Naive thymus-derived CD4-positive, alpha-beta T cell (primary cell): ENCODE measurements around the gene CCDC57. TPM values are rescaled to one million over a fixed set of nuclear protein-coding genes. Genes with fewer than 3 reads are reported as not detected.

Experiments
- ATAC-seq: fragments of 150-1000 bp; cut with Tn5 transposase; 2 replicates; pipeline ENCODE4 v1.10.0; 2021; ENCODE audit warnings: mild to moderate bottlenecking, moderate library complexity
- CTCF ChIA-PET: fragments of 350-600 bp; sonication (Branson Sonifier 250); formaldehyde crosslinking; loops from one replicate; lab custom pipeline; 2021; ENCODE audit warnings: antibody characterized with exemption; lab: Charles Lee
- POLR2A ChIA-PET: fragments of 350-600 bp; sonication (Branson Sonifier 250); formaldehyde crosslinking; loops from one replicate; lab custom pipeline; 2021; ENCODE audit warnings: antibody characterized with exemption, inconsistent platforms; lab: Charles Lee
- DNase-seq, 9 donors: peaks; one replicate each; pipeline versions ENCODE4 v3.0.0 to v3.0.0-alpha.2; 2020 to 2022; ENCODE audit warnings: mixed read lengths in 1 of 9
- H3K27ac ChIP-seq: one replicate; pipeline ENCODE4 v1.7.0; 2013; ENCODE audit warnings: mild to moderate bottlenecking, low read depth, low read length, moderate library complexity
- H3K27me3 ChIP-seq, 2 donors: one replicate each; pipeline ENCODE4 v1.7.0; 2013; ENCODE audit warnings: low read length in 2 of 2, mild to moderate bottlenecking in 2 of 2, moderate library complexity in 2 of 2; ENCODE audit not compliant: control insufficient read depth in 2 of 2, insufficient read depth in 2 of 2
- H3K36me3 ChIP-seq, 3 experiments: 1 replicate in 2 of 3; 2 replicates in 1 of 3; pipeline ENCODE4 v1.7.0; 2013; ENCODE audit warnings: low read length in 3 of 3, mild to moderate bottlenecking in 3 of 3, moderate library complexity in 1 of 3; ENCODE audit not compliant: insufficient read depth in 3 of 3, control insufficient read depth in 2 of 3
- H3K4me1 ChIP-seq, 2 donors: one replicate each; pipeline ENCODE4 v1.7.0; 2013; ENCODE audit warnings: low read length in 2 of 2, mild to moderate bottlenecking in 2 of 2, moderate library complexity in 1 of 2; ENCODE audit not compliant: control insufficient read depth in 2 of 2, insufficient read depth in 2 of 2
- H3K4me3 ChIP-seq: 2 replicates; pipeline ENCODE4 v1.7.0; 2013; ENCODE audit warnings: mild to moderate bottlenecking, low read length
- H3K9me3 ChIP-seq, 3 experiments: 1 replicate in 2 of 3; 2 replicates in 1 of 3; pipeline ENCODE4 v1.7.0; 2013; ENCODE audit warnings: low read length in 3 of 3; ENCODE audit not compliant: control insufficient read depth in 2 of 3
- H3K27ac Mint-ChIP-seq, 9 donors: one replicate each; pipeline ENCODE4 v1.8.0; 2020 to 2022; ENCODE audit warnings: mixed read lengths in 9 of 9, mild to moderate bottlenecking in 8 of 9, moderate library complexity in 5 of 9, inconsistent platforms in 2 of 9
- H3K27me3 Mint-ChIP-seq, 5 donors: one replicate each; pipeline ENCODE4 v1.8.0; 2021 to 2022; ENCODE audit warnings: mixed read lengths in 5 of 5, mild to moderate bottlenecking in 1 of 5
- H3K36me3 Mint-ChIP-seq, 5 donors: one replicate each; pipeline ENCODE4 v1.8.0; 2020 to 2022; ENCODE audit warnings: mixed read lengths in 5 of 5, mild to moderate bottlenecking in 3 of 5, inconsistent platforms in 1 of 5
- H3K4me1 Mint-ChIP-seq, 7 donors: one replicate each; pipeline ENCODE4 v1.8.0; 2020 to 2022; ENCODE audit warnings: mixed read lengths in 7 of 7, mild to moderate bottlenecking in 3 of 7, inconsistent platforms in 1 of 7
- H3K4me3 Mint-ChIP-seq, 10 donors: one replicate each; pipeline ENCODE4 v1.8.0; 2020 to 2022; ENCODE audit warnings: mild to moderate bottlenecking in 10 of 10, mixed read lengths in 10 of 10, moderate library complexity in 6 of 10, inconsistent platforms in 2 of 10
- H3K9me3 Mint-ChIP-seq, 11 donors: one replicate each; pipeline ENCODE4 v1.8.0; 2020 to 2022; ENCODE audit warnings: mixed read lengths in 11 of 11, mild to moderate bottlenecking in 4 of 11, inconsistent platforms in 1 of 11, moderate library complexity in 1 of 11
- intact Hi-C, 2 donors: fragments of 100-400 bp; cut with micrococcal nuclease; formaldehyde crosslinking; loops; one replicate each; pipeline ENCODE4 v1.15.1; 2023
- polyA plus RNA-seq, 2 donors: library from polyadenylated mRNA; unstranded; fragments of 300-500 nt; fragmentation: Illumina TruSeq; gene quantifications; one replicate each; pipeline ENCODE4 v1.2.3, GENCODE V29; 2021
- total RNA-seq, 6 experiments: library from RNA in 5 of 6; stranded (reverse) in 5 of 6; gene quantifications; 1 replicate in 5 of 6; 2 replicates in 1 of 6; pipeline ENCODE4 v1.2.3 and lab custom pipeline; 2021 to 2026

The CCDC57 gene
- total and polyA plus RNA-seq, 7 experiments from 2014 or later: 32.1 to 127 (median 92.1) TPM

- POLR2A ChIA-PET: interaction anchor here (0.7 to 1.8 kb wide), 3 partner anchors 12 to 65 kb away, joined by 3 to 6 read pairs (median 3); partner anchors contain the start of gene CCDC57
- CTCF ChIA-PET: interaction anchor here (1.7 kb wide), 1 partner anchor 9 kb away, joined by 3 read pairs; no protein-coding TSS in a partner anchor
- intact Hi-C loops: no loop called here
- no peak for ATAC-seq
- Histone ChIP-seq H3K27me3 (no peaks in the 10 kb centered on the region), H3K9me3 (no peaks in the 10 kb centered on the region), H3K4me3 (no peak overlapping the region), H3K36me3 (no peaks in the 10 kb centered on the region), H3K27ac (no peak overlapping the region), H3K4me1 (peaks cover 26 to 32% of the 10 kb centered on the region in 2 donors)
- peaks cover 0 to 2% (median 0%) of the 10 kb centered on the region in 11 donors for H3K9me3 Mint-ChIP-seq
- no peak for DNase-seq
- H3K4me1 Mint-ChIP-seq: peaks cover 4 to 15% (median 10%) of the 10 kb centered on the region in 7 donors
- no peaks in the 10 kb centered on the region for H3K27me3 Mint-ChIP-seq
- H3K4me3 Mint-ChIP-seq: peak overlapping the region in 6 of 10 donors; percentile 29 to 88 (median 56)
- peaks cover 0 to 4% (median 0%) of the 10 kb centered on the region in 5 donors for H3K36me3 Mint-ChIP-seq
- H3K27ac Mint-ChIP-seq: peak overlapping the region in 6 of 9 donors; percentile 17 to 82 (median 58)
Observed at GRCh38 chr17:82226809-82227628, 14.4 kb upstream of the CCDC57 start.

DNA sequence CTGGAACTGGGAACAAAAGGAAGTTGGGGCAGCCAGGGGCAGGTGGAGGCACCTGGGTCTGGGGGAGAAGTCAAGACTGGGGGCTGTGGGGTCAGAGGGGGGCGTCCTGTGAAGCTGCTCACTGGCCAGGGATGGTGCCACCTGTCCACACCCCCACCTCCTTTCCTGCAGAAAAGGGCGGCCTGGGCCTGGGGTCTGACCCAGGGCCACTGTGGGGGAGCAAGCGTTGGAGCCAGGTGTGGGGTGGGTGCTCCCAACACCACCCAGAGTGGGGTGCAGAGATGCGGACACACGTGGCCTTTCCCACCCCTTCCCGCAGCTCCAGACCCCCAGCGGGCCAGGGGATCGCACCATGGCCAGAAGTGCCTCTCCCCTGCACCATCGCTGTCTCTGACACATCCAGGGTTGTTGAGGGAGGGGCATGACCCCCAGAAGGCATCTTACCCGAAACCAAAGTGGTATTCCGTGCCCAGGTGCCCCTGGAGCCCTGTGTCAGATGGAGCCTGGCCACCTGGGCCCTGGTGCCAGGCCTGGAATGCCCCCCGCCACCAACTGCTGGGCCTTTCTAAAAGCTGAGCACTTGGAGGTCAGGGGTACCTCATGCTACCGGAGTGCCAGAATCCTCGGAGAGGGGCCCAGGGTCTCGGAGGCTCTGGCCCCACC lies 13.6 kb upstream of the CCDC57 start:
- Histone ChIP-seq H3K9me3 (no peaks in the 10 kb centered on the region), H3K27me3 (no peaks in the 10 kb centered on the region), H3K27ac (no peak overlapping the region), H3K36me3 (no peaks in the 10 kb centered on the region), H3K4me3 (no peak overlapping the region), H3K4me1 (peaks cover 22 to 26% of the 10 kb centered on the region in 2 donors)
- H3K9me3 Mint-ChIP-seq: peaks cover 0 to 2% (median 0%) of the 10 kb centered on the region in 11 donors
- ChIA-PET POLR2A (interaction anchor here (0.7 to 1.8 kb wide), 3 partner anchors 11 to 66 kb away, joined by 3 to 6 read pairs (median 3); partner anchors contain the start of gene CCDC57), CTCF (interaction anchor here (0.7 to 1.7 kb wide), 2 partner anchors 10 to 131 kb away, joined by 3 to 13 read pairs; no protein-coding TSS in a partner anchor)
- peaks cover 0 to 4% (median 0%) of the 10 kb centered on the region in 5 donors for H3K36me3 Mint-ChIP-seq
- intact Hi-C loops: no loop called here
- H3K4me3 Mint-ChIP-seq: no peak overlapping the region
- H3K27ac Mint-ChIP-seq: no peak overlapping the region
- no peaks in the 10 kb centered on the region for H3K27me3 Mint-ChIP-seq
- ATAC-seq (no peak), DNase-seq (no peak)
- peaks cover 4 to 15% (median 10%) of the 10 kb centered on the region in 7 donors for H3K4me1 Mint-ChIP-seq

- CTCF ChIA-PET: interaction anchor here (0.6 to 1.7 kb wide), 3 partner anchors 11 to 1991 kb away, joined by 3 to 13 read pairs (median 3); no protein-coding TSS in a partner anchor
- H3K4me3 Mint-ChIP-seq: no peak overlapping the region
- no peak overlapping the region for H3K27ac ChIP-seq
Observed at GRCh38 chr17:82225368-82226029, 12.9 kb upstream of the CCDC57 start.

GRCh38 chr17:82224666-82225065 lies 12.0 kb upstream of the CCDC57 start:
- Mint-ChIP-seq H3K4me3 (no peak overlapping the region), H3K27me3 (no peaks in the 10 kb centered on the region), H3K9me3 (peaks cover 0 to 2% (median 0%) of the 10 kb centered on the region in 11 donors), H3K36me3 (peaks cover 0 to 1% (median 0%) of the 10 kb centered on the region in 5 donors), H3K4me1 (peaks cover 0 to 10% (median 6%) of the 10 kb centered on the region in 7 donors), H3K27ac (peak overlapping the region in 1 of 9 donors; percentile 46)
- ChIA-PET CTCF (no interaction called here), POLR2A (interaction anchor here (0.6 kb wide), 1 partner anchor 84 kb away, joined by 5 read pairs; no protein-coding TSS in a partner anchor)
- no peaks in the 10 kb centered on the region for H3K36me3 ChIP-seq
- DNase-seq (no peak), ATAC-seq (no peak)
- no peak overlapping the region for H3K4me3 ChIP-seq
- H3K27me3 ChIP-seq: no peaks in the 10 kb centered on the region
- intact Hi-C loops: no loop called here
- no peak overlapping the region for H3K27ac ChIP-seq
- peaks cover 12 to 14% of the 10 kb centered on the region in 2 donors for H3K4me1 ChIP-seq
- H3K9me3 ChIP-seq: no peaks in the 10 kb centered on the region

More at GRCh38 chr17:82225368-82226029, 12.9 kb upstream of the CCDC57 start:
- Mint-ChIP-seq H3K4me1 (peaks cover 4 to 15% (median 12%) of the 10 kb centered on the region in 7 donors), H3K36me3 (peaks cover 0 to 4% (median 0%) of the 10 kb centered on the region in 5 donors), H3K27ac (no peak overlapping the region), H3K27me3 (no peaks in the 10 kb centered on the region), H3K9me3 (peaks cover 0 to 2% (median 0%) of the 10 kb centered on the region in 11 donors)
- POLR2A ChIA-PET: no interaction called here
- ATAC-seq: no peak
- no peak for DNase-seq
- Histone ChIP-seq H3K36me3 (no peaks in the 10 kb centered on the region), H3K27me3 (no peaks in the 10 kb centered on the region), H3K9me3 (no peaks in the 10 kb centered on the region), H3K4me1 (peaks cover 20 to 22% of the 10 kb centered on the region in 2 donors), H3K4me3 (no peak overlapping the region)
- intact Hi-C loops: no loop called here

GRCh38 chr17:82223517-82223916 lies 10.9 kb upstream of the CCDC57 start:
- ChIA-PET POLR2A (no interaction called here), CTCF (no interaction called here)
- DNase-seq (no peak), ATAC-seq (no peak)
- Mint-ChIP-seq H3K4me1 (peaks cover 0 to 10% (median 4%) of the 10 kb centered on the region in 7 donors), H3K9me3 (peaks cover 0 to 2% (median 0%) of the 10 kb centered on the region in 11 donors), H3K27ac (no peak overlapping the region), H3K36me3 (peaks cover 0 to 1% (median 0%) of the 10 kb centered on the region in 5 donors), H3K4me3 (no peak overlapping the region), H3K27me3 (no peaks in the 10 kb centered on the region)
- Histone ChIP-seq H3K27ac (no peak overlapping the region), H3K4me1 (peaks cover 6 to 8% of the 10 kb centered on the region in 2 donors), H3K27me3 (no peaks in the 10 kb centered on the region), H3K36me3 (no peaks in the 10 kb centered on the region), H3K4me3 (no peak overlapping the region), H3K9me3 (no peaks in the 10 kb centered on the region)
- intact Hi-C loops: no loop called here

DNA sequence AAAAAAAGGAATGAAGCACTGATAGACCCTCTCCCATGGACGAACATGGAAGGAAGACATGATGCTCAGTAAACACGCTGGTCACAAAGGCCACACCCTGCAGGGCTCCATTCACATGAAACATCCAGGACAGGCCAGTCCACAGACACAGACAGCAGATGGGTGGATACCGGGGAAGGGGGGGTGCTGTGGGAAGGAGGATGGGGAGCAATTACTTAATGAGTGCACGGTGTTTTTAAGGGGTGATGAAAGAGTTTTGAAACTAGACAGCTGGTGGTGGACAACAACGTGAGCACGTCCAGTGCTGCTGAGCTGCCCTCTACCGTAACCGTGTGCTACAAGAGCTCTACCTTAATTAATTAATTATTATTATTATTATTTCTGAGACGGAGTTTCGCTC lies 10.2 kb upstream of the CCDC57 start:
- ChIA-PET POLR2A (interaction anchor here (0.6 to 0.7 kb wide), 2 partner anchors 636 to 869 kb away, joined by 3 read pairs; no protein-coding TSS in a partner anchor), CTCF (no interaction called here)
- Mint-ChIP-seq H3K4me3 (no peak overlapping the region), H3K9me3 (peaks cover 0 to 2% (median 0%) of the 10 kb centered on the region in 11 donors), H3K27ac (peak overlapping the region in 2 of 9 donors; percentile 59 to 62), H3K36me3 (no peaks in the 10 kb centered on the region), H3K4me1 (peaks cover 0 to 12% (median 4%) of the 10 kb centered on the region in 7 donors), H3K27me3 (no peaks in the 10 kb centered on the region)
- Histone ChIP-seq H3K9me3 (no peaks in the 10 kb centered on the region), H3K4me3 (no peak overlapping the region), H3K4me1 (peaks cover 3 to 5% of the 10 kb centered on the region in 2 donors), H3K27me3 (no peaks in the 10 kb centered on the region), H3K36me3 (no peaks in the 10 kb centered on the region), H3K27ac (no peak overlapping the region)
- DNase-seq (no peak), ATAC-seq (peak; percentile 63)
- intact Hi-C loops: no loop called here
